HFF-Myc (cell line): ENCODE measurements around the gene MARS1.
A peak's percentile ranks its signal among the peaks of the same experiment; 100 is the strongest.

Experiments
- DNase-seq: peaks from one replicate; pipeline ENCODE4 v3.0.0-alpha.2; 2011; ENCODE audit warnings: low read depth; ENCODE audit errors: extremely low read depth
- H3K4me3 ChIP-seq: replicated peaks from 2 replicates; pipeline ENCODE4 v1.5.1; 2011; ENCODE audit warnings: low read depth, mild to moderate bottlenecking, control low read depth, low read length
- CTCF ChIP-seq: IDR thresholded peaks from 2 replicates; pipeline ENCODE4 v1.5.1; 2012; ENCODE audit warnings: mild to moderate bottlenecking, low read depth, low read length, control low read depth; ENCODE audit errors: missing control alignments

The MARS1 gene

GRCh38 chr12:57476162-57476992 lies 11.5 kb upstream of the MARS1 start:
- no peak for DNase-seq
- TF ChIP-seq CTCF = peak; percentile 27
- H3K4me3 ChIP-seq = peak overlapping the region; percentile 34

- no peak for TF ChIP-seq CTCF
- H3K4me3 ChIP-seq = no peak overlapping the region
- no peak for DNase-seq
Measured at GRCh38 chr12:57476993-57477709, 10.7 kb upstream of the MARS1 start.

GRCh38 chr12:57477710-57478681 lies 9.9 kb upstream of the MARS1 start:
- no peak for TF ChIP-seq CTCF
- H3K4me3 ChIP-seq = no peak overlapping the region
- no peak for DNase-seq

- TF ChIP-seq CTCF = no peak
- DNase-seq = no peak
- H3K4me3 ChIP-seq = no peak overlapping the region
Measured at GRCh38 chr12:57479043-57479375, 8.9 kb upstream of the MARS1 start.

- no peak for DNase-seq
- TF ChIP-seq CTCF = no peak
Measured at GRCh38 chr12:57479376-57480115, 8.3 kb upstream of the MARS1 start, which contains the start of gene ARHGAP9. TSS of gene ARHGAP9 (minus strand) at chr12:57479866. CDS start at chr12:57479406, 460 bp downstream.

GRCh38 chr12:57481671-57482070 lies 6.2 kb upstream of the MARS1 start:
- H3K4me3 ChIP-seq = no peak overlapping the region
- no peak for DNase-seq
- no peak for TF ChIP-seq CTCF

More at GRCh38 chr12:57479376-57480115, 8.3 kb upstream of the MARS1 start, which contains the start of gene ARHGAP9:
- H3K4me3 ChIP-seq = no peak within 1 kb of the TSS
